ACHN (cell line): ENCODE results near the gene PRSS50.

Experiments
- DNase-seq: peaks from one replicate; pipeline ENCODE4 v3.0.0-alpha.2; 2015
- in situ Hi-C: cut with HindIII; loops from 2 replicates; pipeline ENCODE4 v1.10.0; 2017; ENCODE audit warnings: low sequenced_read_pairs, low pct_ligation_motif_present, low pct_unique_long_range_greater_than_20kb

PRSS50 gene

DNA sequence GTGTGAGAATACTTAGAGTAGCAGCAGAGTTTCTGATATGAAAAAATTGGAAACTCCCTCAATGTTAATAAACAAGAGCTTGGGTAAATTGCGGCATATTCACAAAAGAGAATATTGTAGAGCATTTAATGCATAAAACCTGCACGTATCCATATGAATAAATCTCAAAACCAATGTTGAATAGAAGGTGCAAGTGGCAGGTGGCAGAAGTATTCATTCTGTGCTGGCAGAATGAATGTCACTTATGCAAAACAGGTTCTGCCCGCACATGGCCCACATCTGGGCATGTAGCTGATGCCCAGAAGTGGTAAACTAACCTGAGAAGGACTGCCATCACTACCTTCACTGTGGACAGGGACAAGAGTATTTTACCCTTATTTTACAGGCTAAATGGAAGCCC lies 14.1 kb upstream of the PRSS50 start:
- in situ Hi-C loops, result no loop called here
- DNase-seq, result no peak

DNA sequence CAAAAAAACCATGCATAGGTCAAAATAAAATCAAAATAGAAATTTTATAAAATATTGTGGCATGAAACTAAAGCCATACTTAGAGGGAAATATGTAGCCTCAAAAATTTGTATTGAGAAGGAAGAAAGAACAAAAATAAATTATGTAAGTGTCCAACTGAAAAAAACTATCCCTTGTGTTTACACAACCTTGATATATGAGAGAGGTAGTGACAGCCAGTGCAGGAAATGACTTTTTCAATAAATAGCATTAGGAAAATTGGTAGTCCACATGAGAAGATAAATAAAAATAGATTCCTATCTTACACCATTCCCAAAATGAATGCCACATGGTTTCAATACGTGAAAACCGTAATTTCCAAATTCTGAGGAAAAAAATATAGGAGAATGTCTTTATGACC lies 13.2 kb upstream of the PRSS50 start:
- in situ Hi-C loops, result no loop called here
- no peak for DNase-seq

DNA sequence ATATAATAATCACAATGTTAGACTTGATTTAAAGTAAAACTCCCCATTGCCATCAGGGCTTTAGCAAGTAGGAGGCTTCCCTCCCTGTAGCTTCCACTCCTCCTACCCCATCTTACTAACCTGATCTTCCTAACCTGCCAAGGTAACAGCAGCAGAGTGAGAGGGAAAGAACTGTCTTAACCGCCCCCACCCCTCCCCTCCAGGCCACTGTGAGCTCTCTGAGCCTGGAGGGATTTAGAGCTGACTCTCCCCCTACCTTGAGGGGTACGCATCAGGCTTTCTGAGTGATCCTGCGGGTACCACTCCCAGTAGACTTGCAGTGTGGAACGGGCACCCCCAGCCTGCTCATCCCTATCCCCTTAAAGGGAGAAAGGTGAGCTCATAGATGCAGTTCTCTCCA lies 11.4 kb upstream of the PRSS50 start:
- DNase-seq, result no peak
- in situ Hi-C loops, result no loop called here

DNA sequence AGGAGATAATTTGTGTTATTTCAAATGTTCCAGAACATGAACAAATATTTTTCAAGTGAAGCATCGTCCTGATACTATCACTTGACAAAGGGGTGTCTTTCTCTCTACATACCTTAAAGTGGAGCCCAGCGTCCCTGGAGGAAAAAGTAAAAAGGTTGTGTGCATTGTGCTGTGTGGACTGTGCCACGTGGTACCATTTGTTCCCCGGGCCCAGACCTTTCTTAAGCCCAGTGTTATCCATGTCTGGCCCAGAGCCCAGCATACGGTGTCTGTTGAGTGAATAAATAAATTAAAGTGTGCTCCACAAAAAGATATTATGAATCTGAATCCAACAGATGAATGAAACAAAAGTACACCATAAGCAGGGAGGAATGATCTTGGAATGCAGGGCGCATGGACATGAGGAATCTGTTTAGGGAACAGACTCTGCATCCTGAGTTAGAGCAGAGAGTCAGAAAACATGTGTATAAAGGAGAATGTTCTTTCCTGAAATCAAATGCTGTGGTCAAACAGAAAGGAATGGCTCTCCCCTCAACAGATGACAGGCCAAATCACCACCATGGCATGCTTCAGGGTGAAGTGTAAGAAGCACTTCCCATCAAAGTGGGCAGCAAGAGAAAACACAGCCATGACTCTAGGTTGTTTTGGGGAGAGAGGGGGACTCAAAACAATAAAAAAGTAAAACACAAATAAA lies 8.1 kb upstream of the PRSS50 start:
- DNase-seq, result no peak

DNA sequence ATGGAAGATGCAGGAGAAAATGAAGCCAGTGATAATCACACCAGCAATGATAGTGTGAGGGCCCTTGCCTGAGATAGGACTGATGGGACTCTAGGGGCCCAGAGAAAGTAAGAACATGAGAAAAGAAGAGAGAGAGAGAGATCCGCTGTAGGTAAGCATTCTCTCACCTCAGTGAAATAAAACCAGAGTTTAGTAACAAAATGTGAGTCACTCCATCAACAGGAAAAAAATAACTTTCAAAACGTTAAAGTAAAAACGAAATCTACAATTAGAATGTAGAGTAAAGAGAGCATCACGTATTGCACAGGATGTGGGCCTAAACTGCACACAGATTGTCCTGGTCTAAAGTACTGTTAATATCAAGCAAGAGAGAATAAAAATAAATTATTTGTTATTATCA lies 6.8 kb upstream of the PRSS50 start:
- in situ Hi-C loops, result no loop called here
- no peak for DNase-seq

More for the DNA sequence above, 8.1 kb upstream of the PRSS50 start:
- in situ Hi-C loops, result no loop called here

DNA sequence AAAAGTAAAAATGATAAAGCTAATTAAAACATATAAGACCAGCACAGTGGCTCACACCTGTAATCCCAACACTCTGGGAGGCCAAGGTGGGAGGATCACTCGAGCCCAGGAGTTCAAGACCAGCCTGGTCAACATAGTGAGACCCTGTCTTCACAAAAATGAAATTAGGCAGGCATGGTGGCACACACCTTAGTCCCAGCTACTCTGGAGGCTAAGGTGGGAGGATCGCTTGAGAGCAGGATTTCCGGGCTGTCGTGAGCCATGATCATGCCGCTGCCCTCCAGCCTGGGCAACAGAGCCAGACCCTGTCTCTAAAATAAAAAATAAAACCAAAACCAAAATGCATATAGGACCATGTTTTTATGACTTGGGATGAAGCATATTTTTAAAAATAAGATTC lies 4.8 kb upstream of the PRSS50 start:
- no peak for DNase-seq
- in situ Hi-C loops, result no loop called here

DNA sequence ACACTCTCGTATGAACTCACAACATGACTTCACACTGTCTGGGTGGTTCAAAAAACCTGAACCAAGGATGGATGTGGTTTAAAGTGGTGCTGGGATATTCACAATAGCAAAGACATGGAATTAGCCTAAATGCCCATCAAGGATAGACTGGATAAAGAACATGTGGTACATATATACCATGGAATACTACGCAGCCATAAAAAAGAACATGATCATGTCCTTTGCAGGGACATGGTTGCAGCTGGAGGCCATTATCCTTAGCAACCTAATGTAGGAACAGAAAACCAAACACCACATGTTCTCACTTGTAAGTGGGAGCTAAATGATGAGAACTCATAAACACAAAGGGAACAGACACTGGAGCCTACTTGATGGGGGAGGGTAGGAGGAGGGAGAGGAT lies 3.3 kb upstream of the PRSS50 start:
- in situ Hi-C loops, result no loop called here
- no peak for DNase-seq

DNA sequence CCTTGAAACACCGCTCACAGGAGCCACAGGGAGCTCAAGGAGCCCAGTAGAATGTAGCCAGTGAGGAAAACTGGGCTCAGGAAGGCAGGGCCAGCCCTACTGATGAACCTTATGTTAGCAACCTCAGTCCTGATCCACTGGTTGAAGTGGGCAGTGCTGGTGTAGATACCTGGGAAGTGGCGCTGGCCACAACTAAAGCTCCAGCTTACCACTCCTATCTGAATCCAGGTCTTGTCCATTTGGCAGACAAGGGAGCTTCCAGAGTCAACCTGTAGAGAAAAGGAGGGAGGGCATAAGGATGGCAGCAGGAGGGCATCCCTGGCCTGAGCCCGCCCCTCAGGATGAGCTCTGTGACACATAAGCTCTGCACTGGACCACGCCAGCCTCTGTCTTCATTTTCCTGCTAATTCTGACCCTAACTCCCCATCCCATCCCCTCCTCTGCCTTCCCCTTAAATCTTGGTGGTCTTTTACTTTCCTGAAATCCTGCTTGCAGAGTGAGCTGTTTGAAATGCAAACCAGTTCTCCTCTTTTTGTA lies 2.1 kb upstream of the PRSS50 start:
- in situ Hi-C loops, result no loop called here
- no peak for DNase-seq

DNA sequence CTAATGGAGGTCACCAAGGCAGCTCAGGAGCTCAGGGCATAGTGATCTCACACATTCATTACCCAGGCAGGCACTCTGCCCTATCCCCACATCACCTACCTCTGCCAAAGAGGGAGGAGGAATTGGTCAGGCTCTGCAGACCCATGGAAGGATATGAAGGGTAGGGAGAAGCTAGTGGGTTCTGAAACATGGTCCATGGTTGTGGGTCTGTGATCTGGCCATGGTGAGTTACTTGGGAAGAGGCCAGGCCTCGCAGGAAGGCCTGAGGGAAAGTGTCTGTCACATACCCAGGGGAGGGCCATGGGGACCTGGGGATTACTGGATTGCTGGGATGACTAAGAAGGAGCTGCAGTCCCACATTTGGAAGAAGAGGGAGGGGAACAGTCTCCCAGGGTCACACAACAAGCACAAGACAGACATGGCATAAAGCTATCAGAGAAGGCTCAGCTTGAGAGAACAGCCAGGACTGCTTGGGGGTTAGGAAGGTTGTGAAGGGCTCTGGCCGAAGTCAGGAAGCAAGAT lies 1.4 kb upstream of the PRSS50 start:
- in situ Hi-C loops, result no loop called here
- DNase-seq, result no peak

DNA sequence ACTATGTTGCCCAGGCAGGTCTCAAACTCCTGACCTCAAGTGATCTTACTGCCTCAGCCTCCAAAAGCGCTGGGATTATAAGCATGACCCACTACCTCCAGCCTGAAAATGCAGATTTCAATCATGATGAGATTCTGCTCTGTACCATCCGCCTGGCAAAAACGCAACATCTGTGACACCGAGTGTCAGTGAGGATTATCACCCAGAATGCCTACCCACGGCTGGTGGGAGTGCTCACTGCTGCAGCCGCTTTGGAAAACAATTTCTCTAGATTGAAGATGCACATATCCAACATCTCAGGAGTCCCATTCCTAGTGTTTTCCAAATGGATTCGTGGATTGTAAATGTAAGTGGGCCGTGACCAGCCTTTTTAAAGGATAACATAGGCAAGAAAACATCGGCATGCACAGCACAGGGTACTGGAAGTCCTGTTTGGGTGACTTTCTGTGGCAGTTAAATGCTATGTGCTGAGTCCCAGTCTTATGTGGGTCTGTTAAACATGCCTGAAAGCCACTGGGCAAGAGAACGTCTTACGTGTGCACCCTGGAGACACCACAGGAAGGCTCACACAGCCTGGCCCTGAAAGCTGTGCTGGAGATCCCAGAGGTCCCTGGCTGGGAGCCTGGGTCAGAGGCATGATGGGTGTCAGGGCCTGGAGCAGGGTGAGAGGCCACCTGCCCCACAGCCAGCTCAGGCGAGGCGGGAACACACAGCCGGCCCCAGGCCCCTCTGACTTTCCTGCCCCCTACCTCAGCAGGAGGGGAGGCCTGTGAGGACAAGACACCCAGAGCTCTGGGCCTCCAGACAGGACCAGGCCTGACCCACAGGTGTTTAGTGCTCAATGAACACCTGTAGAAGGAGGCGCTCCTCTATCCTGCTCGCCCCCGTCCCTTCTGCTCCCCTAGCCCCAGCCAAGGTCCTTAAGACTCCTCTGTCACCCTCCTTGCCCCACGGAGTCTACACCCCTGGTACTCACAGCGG lies 918 bp downstream of the PRSS50 start:
- in situ Hi-C loops, result no loop called here

DNA sequence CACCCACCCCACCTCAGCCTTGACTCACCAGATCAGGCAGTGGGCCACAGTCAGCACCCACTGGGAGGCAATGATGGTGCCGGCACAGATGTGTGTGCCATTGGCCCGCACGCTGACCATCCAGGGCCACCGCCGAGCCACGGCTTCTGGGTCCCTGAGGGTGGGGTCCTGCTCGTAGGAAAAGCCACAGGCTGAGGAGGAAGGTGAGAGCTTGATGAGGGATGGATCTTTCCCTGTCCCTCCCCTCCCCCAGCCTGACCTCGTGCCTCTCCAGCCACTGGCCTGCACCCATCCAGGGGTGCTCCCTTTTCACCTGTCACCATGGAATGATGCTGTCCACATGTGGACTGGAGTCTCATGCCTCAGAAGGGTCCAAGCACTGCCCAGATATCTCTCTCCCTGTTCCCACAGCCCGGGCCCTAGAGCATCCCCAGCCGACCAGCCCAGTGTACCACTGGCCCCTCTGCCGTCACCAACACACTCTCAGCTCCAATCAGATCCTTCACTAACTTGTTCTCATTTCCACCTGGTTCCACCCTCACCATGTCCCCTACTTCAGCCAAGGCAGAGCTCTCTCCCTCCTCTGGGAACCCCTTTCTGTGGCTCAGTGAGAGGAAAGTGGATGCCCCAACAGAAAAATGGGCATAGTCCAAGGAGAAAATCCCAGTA lies 2.0 kb downstream of the PRSS50 start:
- in situ Hi-C loops, result no loop called here
- DNase-seq, result no peak

More for the DNA sequence above, 918 bp downstream of the PRSS50 start:
- DNase-seq, result no peak

DNA sequence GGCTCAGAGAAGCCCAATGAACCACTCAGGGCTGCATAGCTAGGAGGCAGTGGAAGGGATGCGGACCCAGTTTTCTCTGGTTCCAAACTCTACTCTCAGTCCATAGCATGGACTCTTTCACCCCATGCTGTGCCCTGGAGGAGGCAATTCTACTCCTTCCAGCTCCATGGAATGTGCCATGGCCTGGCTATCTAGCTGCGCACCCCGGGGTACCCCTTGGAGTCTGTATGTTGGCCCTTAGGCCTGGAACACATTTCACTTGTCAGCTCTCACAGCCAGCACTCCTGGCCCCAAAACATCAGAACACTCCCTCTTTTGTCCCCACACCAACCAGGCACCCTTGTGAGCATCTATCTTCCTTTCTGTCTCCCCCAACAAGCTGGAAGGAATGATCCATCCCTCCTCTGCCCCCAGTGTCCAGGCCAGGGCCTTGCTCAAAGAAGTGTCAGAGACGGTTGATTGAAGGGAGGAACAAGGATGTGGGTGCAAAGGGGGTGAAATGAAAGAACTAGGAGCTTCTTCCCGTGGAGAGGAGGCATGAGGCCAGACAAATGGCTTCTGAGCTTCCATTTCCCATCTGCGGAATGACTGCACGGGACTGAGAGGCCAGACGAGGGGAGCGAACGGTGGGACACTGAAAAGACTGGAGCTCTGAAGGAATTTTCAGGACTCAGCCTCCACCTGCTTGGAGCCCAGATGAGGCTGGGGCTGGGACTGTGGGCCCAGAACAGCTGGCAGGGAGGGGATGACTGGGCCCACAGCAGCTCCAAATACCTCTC lies 2.8 kb downstream of the PRSS50 start:
- in situ Hi-C loops, result no loop called here
- DNase-seq, result no peak

DNA sequence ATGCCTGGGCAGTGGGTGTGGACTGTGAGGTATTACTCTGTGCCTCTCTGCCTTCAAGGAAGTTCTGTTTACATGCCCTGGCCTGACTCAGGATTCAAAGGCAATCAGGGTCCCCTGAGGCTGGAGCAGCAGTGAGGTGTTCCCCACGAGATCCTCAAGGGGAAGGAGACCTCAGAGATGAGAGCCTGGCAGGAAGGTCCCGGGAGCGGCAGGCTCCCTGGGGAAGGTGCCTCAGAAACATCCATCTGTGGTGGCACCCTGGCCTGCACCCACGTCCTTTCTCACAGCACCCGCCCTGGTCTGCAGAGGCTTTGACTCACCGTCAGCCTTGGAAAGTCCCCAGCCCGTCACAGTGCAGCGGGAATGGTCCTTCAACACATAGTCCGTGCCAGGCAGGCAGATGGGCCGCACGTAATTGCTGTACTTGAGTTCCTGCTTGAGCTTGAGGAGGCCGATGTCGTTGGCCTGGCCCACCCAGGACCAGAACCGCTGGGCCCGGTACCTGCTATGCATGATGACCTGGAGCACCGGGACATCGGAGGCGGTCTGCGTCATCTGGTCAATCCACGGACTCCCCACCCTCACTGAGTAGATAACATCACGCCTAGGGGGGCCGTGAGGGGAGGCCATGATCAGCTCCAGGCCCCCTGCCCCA lies 3.6 kb downstream of the PRSS50 start:
- in situ Hi-C loops, result no loop called here
- DNase-seq, result no peak

DNA sequence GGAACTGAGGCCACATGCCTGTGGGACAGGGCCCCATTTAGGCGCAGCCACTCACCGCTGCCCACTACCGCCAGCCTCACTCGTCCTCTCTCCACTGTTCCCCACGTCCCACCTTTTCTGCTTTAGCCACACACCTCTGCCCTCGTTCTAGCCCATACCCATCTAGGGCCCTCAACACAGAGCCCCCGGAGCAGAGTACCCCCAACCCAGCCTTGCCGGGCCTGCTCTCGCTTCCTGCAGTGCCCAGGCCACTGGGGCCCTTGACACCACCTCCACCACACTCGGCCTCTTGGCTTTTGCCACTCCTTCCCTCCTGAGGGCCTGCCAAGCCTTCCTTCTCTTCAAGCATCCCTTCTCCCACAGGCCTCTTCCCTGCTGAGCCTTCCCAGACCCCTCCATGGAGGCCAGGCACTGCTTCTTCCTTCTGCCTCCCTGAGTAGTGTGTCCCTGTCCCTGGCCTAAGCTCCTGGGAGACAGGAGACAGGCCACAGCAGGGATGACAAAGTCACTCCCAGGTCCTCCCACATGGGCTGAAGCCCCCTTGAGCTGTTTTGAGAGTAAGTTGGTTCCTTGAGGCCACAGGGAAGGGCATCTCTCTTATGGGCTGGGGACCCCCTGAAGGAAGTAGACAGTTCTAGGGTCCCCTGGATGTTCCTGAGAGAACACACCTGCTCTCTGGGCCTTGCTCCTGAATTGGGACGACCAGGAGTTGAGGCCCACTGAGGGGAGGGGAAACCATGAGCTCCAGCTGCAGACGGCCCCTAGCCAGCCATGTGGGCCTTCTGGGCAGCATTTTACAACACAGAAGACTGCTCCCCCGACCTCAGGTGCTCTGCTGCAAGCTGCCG lies 4.4 kb downstream of the PRSS50 start:
- DNase-seq, result no peak
- in situ Hi-C loops, result no loop called here

DNA sequence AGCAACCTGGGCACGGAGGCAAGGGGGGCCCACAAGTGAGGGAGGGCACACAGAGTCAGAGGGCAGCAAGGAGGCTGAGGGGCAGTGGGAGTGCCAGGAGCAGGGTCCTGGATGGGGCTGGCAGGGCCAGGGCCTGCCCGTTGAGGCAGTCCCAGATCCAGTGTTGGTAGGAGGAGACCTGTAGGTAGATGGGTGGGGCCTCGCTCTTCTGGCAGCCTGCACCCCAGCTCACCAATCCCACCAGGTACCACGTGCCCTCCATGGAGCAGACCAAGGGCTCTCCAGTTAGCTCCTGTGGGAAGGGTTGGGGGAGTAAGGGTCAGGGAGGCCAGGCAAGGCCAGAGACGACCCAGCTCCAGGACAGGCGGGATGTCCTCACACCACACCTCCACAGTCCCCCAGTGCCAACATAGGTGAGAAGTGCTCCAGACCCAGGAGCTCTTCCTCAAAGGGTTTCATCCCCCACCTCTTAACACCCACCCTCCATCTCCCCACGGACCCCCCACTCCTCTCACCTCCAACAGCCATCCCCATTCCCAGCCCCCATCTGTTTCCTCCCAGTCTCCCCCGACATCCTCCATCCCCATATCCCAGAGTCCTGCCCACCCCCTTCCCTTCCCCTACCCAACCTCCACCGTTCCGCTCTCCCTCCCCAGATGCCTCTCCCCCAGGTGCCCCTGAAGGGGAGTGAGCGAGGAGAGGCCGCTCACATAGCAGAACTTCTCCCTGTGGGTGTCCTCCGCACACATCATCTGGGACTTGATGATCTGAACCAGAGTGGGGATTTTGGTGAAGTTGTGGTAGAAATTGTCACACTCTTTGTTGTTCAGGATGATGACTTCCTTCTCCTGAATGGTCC lies 5.2 kb downstream of the PRSS50 start:
- in situ Hi-C loops, result no loop called here
- no peak for DNase-seq

DNA sequence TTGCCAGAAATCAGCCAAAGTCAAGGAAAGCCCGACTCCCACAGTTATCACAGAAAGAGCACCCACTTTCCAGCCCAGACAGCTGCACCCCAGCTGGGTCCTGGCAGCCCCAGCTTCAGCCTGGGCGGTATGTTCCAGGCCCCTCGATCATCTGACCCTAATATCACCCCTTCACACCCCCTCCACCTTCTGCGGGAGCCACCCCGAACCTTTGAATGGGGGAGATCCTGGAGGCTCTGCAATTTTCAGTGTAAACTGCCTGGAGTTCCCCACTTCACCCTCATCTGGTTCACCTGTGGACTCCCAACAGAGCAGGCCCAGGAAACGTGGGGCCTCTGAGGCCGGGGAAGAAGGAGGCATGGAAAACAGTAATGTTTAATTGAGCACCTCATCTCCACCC lies 5.9 kb downstream of the PRSS50 start:
- DNase-seq, result no peak

More for the DNA sequence above, 5.9 kb downstream of the PRSS50 start:
- in situ Hi-C loops, result no loop called here
